Measurements from ENCODE around the gene ATP6AP1.
"Not testable (repeated sequence)": the region's sequence is repeated elsewhere in the genome, so short reads cannot be mapped to it uniquely, and the experiment has no call there.

Gene ATP6AP1

GRCh38 chrX:154399527-154400368 is 28.7 kb upstream of the ATP6AP1 start:
- DNase-seq (ENCODE audit: low spot score) = no peak

GRCh38 chrX:154400369-154400817 is 28.1 kb upstream of the ATP6AP1 start:
- DNase-seq (ENCODE audit: low spot score) = not testable (repeated sequence)

- DNase-seq (ENCODE audit: low spot score) = no peak
Observed at GRCh38 chrX:154401045-154401799, 27.3 kb upstream of the ATP6AP1 start.

- DNase-seq (ENCODE audit: low spot score) = no peak
Observed at GRCh38 chrX:154401918-154402621, 26.4 kb upstream of the ATP6AP1 start.

GRCh38 chrX:154402622-154403127 is 25.8 kb upstream of the ATP6AP1 start:
- no peak for DNase-seq (ENCODE audit: low spot score)

- no peak for DNase-seq (ENCODE audit: low spot score)
Observed at GRCh38 chrX:154403192-154403591, 25.3 kb upstream of the ATP6AP1 start.

- DNase-seq (ENCODE audit: low spot score) = no peak
Observed at GRCh38 chrX:154403858-154404257, 24.6 kb upstream of the ATP6AP1 start.

- DNase-seq (ENCODE audit: low spot score) = no peak
Observed at GRCh38 chrX:154404625-154405192, 23.8 kb upstream of the ATP6AP1 start.

GRCh38 chrX:154408659-154409221 is 19.7 kb upstream of the ATP6AP1 start:
- DNase-seq (ENCODE audit: low spot score) = no peak

GRCh38 chrX:154409222-154409871 is 19.1 kb upstream of the ATP6AP1 start, which contains the start of gene DNASE1L1:
DNASE1L1 (minus strand) TSS chrX:154409254; CDS start chrX:154405568, 3,686 bp downstream.
- no peak for DNase-seq (ENCODE audit: low spot score)

- DNase-seq (ENCODE audit: low spot score) = peak; percentile 51
Observed at GRCh38 chrX:154411981-154412340, 16.5 kb upstream of the ATP6AP1 start.

GRCh38 chrX:154412468-154412867 is 16.0 kb upstream of the ATP6AP1 start:
- DNase-seq (ENCODE audit: low spot score) = no peak

GRCh38 chrX:154413142-154413541 is 15.3 kb upstream of the ATP6AP1 start:
- DNase-seq (ENCODE audit: low spot score) = no peak

- DNase-seq (ENCODE audit: low spot score) = no peak
Observed at GRCh38 chrX:154417157-154417556, 11.3 kb upstream of the ATP6AP1 start.

GRCh38 chrX:154419189-154419588 is 9.3 kb upstream of the ATP6AP1 start:
- DNase-seq (ENCODE audit: low spot score) = no peak

- DNase-seq (ENCODE audit: low spot score) = no peak
Observed at GRCh38 chrX:154419688-154420401, 8.6 kb upstream of the ATP6AP1 start.

- DNase-seq (ENCODE audit: low spot score) = no peak
Observed at GRCh38 chrX:154420402-154420756, 8.1 kb upstream of the ATP6AP1 start.

GRCh38 chrX:154426916-154427770 is 1.3 kb upstream of the ATP6AP1 start:
- no peak for DNase-seq (ENCODE audit: low spot score)

GRCh38 chrX:154429711-154430110 is 1.2 kb downstream of the ATP6AP1 start:
- DNase-seq (ENCODE audit: low spot score) = no peak

- DNase-seq (ENCODE audit: low spot score) = no peak
Observed at GRCh38 chrX:154430479-154430878, 2.0 kb downstream of the ATP6AP1 start.
